Common myeloid progenitor, CD34-positive (primary cell): ENCODE measurements around the gene TEAD4.

Experiments
- CTCF ChIA-PET: fragments of 350-600 bp; sonication (Branson Sonifier 250); formaldehyde crosslinking; loops from one replicate; lab custom pipeline; 2021; ENCODE audit warnings: antibody characterized with exemption; lab: Charles Lee
- POLR2A ChIA-PET: fragments of 350-600 bp; sonication (Branson Sonifier 250); formaldehyde crosslinking; loops from one replicate; lab custom pipeline; 2021; ENCODE audit warnings: antibody characterized with exemption; lab: Charles Lee
- DNase-seq, 3 donors: peaks; one replicate each; pipeline versions ENCODE4 v3.0.0 to v3.0.0-alpha.2; 2013
- H3K27ac ChIP-seq, 2 experiments: 1 replicate in 1 of 2; 2 replicates in 1 of 2; pipeline ENCODE4 v1.7.0; 2013; ENCODE audit warnings: inconsistent platforms in 2 of 2, low read length in 2 of 2, mild to moderate bottlenecking in 2 of 2, low read depth in 1 of 2, moderate library complexity in 1 of 2; ENCODE audit not compliant: severe bottlenecking in 2 of 2, insufficient read depth in 1 of 2, poor library complexity in 1 of 2
- H3K27me3 ChIP-seq, 5 experiments: replicated peaks in 2 of 5; 1 replicate in 3 of 5; 2 replicates in 2 of 5; pipeline versions ENCODE4 v1.6.1 to v1.7.0; 2013; ENCODE audit warnings: low read length in 4 of 5, mild to moderate bottlenecking in 2 of 5, moderate library complexity in 2 of 5, inconsistent platforms in 1 of 5; ENCODE audit not compliant: insufficient read depth in 5 of 5, control insufficient read depth in 4 of 5
- H3K36me3 ChIP-seq, 4 experiments: 1 replicate in 2 of 4; 2 replicates in 2 of 4; pipeline versions ENCODE4 v1.6.1 to v1.7.0; 2013; ENCODE audit warnings: low read length in 3 of 4, control low read depth in 1 of 4, mild to moderate bottlenecking in 1 of 4; ENCODE audit not compliant: control insufficient read depth in 4 of 4, insufficient read depth in 4 of 4
- H3K4me1 ChIP-seq, 4 experiments: 1 replicate in 3 of 4; 2 replicates in 1 of 4; pipeline versions ENCODE4 v1.6.1 to v1.7.1; 2013; ENCODE audit warnings: low read length in 3 of 4, mild to moderate bottlenecking in 3 of 4, control low read depth in 1 of 4, inconsistent platforms in 1 of 4, moderate library complexity in 1 of 4; ENCODE audit not compliant: control insufficient read depth in 4 of 4, insufficient read depth in 4 of 4; ENCODE audit errors: control extremely low read depth in 1 of 4
- H3K4me3 ChIP-seq, 7 experiments: 1 replicate in 4 of 7; 2 replicates in 3 of 7; pipeline versions ENCODE4 v1.5.1 to v1.7.0; 2013; ENCODE audit warnings: mild to moderate bottlenecking in 7 of 7, low read length in 6 of 7, moderate library complexity in 6 of 7, inconsistent platforms in 2 of 7, low read depth in 2 of 7, control low read depth in 1 of 7; ENCODE audit not compliant: insufficient read depth in 4 of 7, control insufficient read depth in 1 of 7; ENCODE audit errors: extremely low read depth in 1 of 7
- H3K9me3 ChIP-seq, 5 experiments: 1 replicate in 4 of 5; 2 replicates in 1 of 5; pipeline versions ENCODE4 v1.6.1 to v1.7.1; 2013; ENCODE audit warnings: low read length in 4 of 5, mild to moderate bottlenecking in 2 of 5, inconsistent platforms in 1 of 5, low read depth in 1 of 5, moderate library complexity in 1 of 5; ENCODE audit not compliant: control insufficient read depth in 4 of 5, insufficient read depth in 2 of 5; ENCODE audit errors: control extremely low read depth in 1 of 5
- WGBS: methylation state at CpG from one replicate; pipeline ENCODE4 v1.1.5; 2013; ENCODE audit not compliant: insufficient coverage; 5-methylcytosine and 5-hydroxymethylcytosine counted together

Gene TEAD4

GRCh38 chr12:3032770-3033538 is 73.8 kb downstream of the TEAD4 start:
- WGBS: 86% methylated on average over 26 of the region's 27 CpGs
- Histone ChIP-seq H3K4me3 (no peak overlapping the region), H3K9me3 (no peaks in the 10 kb centered on the region), H3K27ac (no peak overlapping the region), H3K27me3 (no peaks in the 10 kb centered on the region), H3K4me1 (no peaks in the 10 kb centered on the region), H3K36me3 (no peaks in the 10 kb centered on the region)
- no peak for DNase-seq
- CTCF ChIA-PET: interaction anchor here (0.9 to 2.6 kb wide), 10 partner anchors 10 to 188 kb away, joined by 3 to 15 read pairs (median 6); no protein-coding TSS in a partner anchor
- POLR2A ChIA-PET: no interaction called here

GRCh38 chr12:3033539-3033867 is 74.3 kb downstream of the TEAD4 start:
- DNase-seq: no peak
- Histone ChIP-seq H3K9me3 (no peaks in the 10 kb centered on the region), H3K27ac (no peak overlapping the region), H3K4me1 (no peaks in the 10 kb centered on the region), H3K36me3 (no peaks in the 10 kb centered on the region), H3K4me3 (no peak overlapping the region), H3K27me3 (no peaks in the 10 kb centered on the region)
- 97% methylated on average over 7 of the region's 8 CpGs for WGBS
- POLR2A ChIA-PET: no interaction called here
- CTCF ChIA-PET: interaction anchor here (0.6 to 2.6 kb wide), 16 partner anchors 9 to 450 kb away, joined by 3 to 15 read pairs (median 4); no protein-coding TSS in a partner anchor

GRCh38 chr12:3034067-3034750 is 75.0 kb downstream of the TEAD4 start:
- Histone ChIP-seq H3K9me3 (no peaks in the 10 kb centered on the region), H3K4me1 (no peaks in the 10 kb centered on the region), H3K27ac (no peak overlapping the region), H3K36me3 (no peaks in the 10 kb centered on the region), H3K4me3 (no peak overlapping the region), H3K27me3 (no peaks in the 10 kb centered on the region)
- ChIA-PET CTCF (interaction anchor here (0.6 to 2.6 kb wide), 16 partner anchors 8 to 449 kb away, joined by 3 to 15 read pairs (median 4); no protein-coding TSS in a partner anchor), POLR2A (no interaction called here)
- DNase-seq: peak; percentile 54 to 78 (median 66)
- WGBS: 31% methylated on average over 7 of the region's 10 CpGs

GRCh38 chr12:3035171-3035570 is 76.0 kb downstream of the TEAD4 start:
- H3K36me3 ChIP-seq: no peaks in the 10 kb centered on the region

GRCh38 chr12:3035815-3036702 is 76.9 kb downstream of the TEAD4 start:
- POLR2A ChIA-PET: no interaction called here
- DNase-seq: no peak
- 92% methylated on average over 13 of the region's 16 CpGs for WGBS

More at GRCh38 chr12:3035171-3035570, 76.0 kb downstream of the TEAD4 start:
- Histone ChIP-seq H3K9me3 (no peaks in the 10 kb centered on the region), H3K4me1 (no peaks in the 10 kb centered on the region), H3K4me3 (no peak overlapping the region), H3K27ac (no peak overlapping the region), H3K27me3 (no peaks in the 10 kb centered on the region)
- 97% methylated on average over 5 of the region's 5 CpGs for WGBS
- ChIA-PET CTCF (interaction anchor here (2.2 to 2.6 kb wide), 2 partner anchors 180 to 190 kb away, joined by 8 to 15 read pairs; no protein-coding TSS in a partner anchor), POLR2A (no interaction called here)
- no peak for DNase-seq

GRCh38 chr12:3036901-3037600 is 77.9 kb downstream of the TEAD4 start:
- no peaks in the 10 kb centered on the region for H3K36me3 ChIP-seq
- H3K4me3 ChIP-seq: no peak overlapping the region
- H3K27me3 ChIP-seq: no peaks in the 10 kb centered on the region
- ChIA-PET POLR2A (no interaction called here), CTCF (interaction anchor here (0.5 to 1.3 kb wide), 2 partner anchors 104 to 183 kb away, joined by 3 to 4 read pairs; no protein-coding TSS in a partner anchor)
- 92% methylated on average over 12 of the region's 12 CpGs for WGBS
- no peaks in the 10 kb centered on the region for H3K9me3 ChIP-seq
- no peak overlapping the region for H3K27ac ChIP-seq
- peaks cover 3 to 5% (median 4%) of the 10 kb centered on the region in 4 experiments for H3K4me1 ChIP-seq
- DNase-seq: no peak

More at GRCh38 chr12:3035815-3036702, 76.9 kb downstream of the TEAD4 start:
- Histone ChIP-seq H3K27ac (no peak overlapping the region), H3K27me3 (no peaks in the 10 kb centered on the region), H3K4me1 (no peaks in the 10 kb centered on the region), H3K36me3 (no peaks in the 10 kb centered on the region), H3K9me3 (no peaks in the 10 kb centered on the region), H3K4me3 (no peak overlapping the region)
- CTCF ChIA-PET: no interaction called here
